HepG2 (cell line): ENCODE results near the gene SLC17A3. TPM values are rescaled to one million over a fixed set of nuclear protein-coding genes. Genes with fewer than 3 reads are reported as not detected.
A peak's percentile ranks its signal among the peaks of the same experiment; 100 is the strongest.

Source experiments
- CHCHD3 ChIP-seq: sonication (generic); formaldehyde crosslinking; IDR thresholded peaks from 2 replicates; pipeline ENCODE4 v1.8.0; 2022; ENCODE audit warnings: mild to moderate bottlenecking, missing genetic modification reagents, moderate library complexity
- FOXJ3 ChIP-seq: sonication (generic); formaldehyde crosslinking; IDR thresholded peaks from 2 replicates; pipeline ENCODE4 v1.4.0; 2020; ENCODE audit warnings: missing genetic modification reagents, mild to moderate bottlenecking, borderline replicate concordance
- HDAC2 ChIP-seq: sonication (generic); formaldehyde crosslinking; IDR thresholded peaks from 2 replicates; pipeline ENCODE4 v1.4.0; 2020; ENCODE audit warnings: missing genetic modification reagents
- HMGXB4 ChIP-seq, 2 experiments: sonication (generic) in 1 of 2; formaldehyde crosslinking in 1 of 2; IDR thresholded peaks; 2 replicates each; pipeline versions ENCODE4 v1.4.0 to v1.6.1; 2018 to 2020; ENCODE audit warnings: missing genetic modification reagents in 2 of 2, borderline replicate concordance in 1 of 2, low read depth in 1 of 2, mild to moderate bottlenecking in 1 of 2, missing biosample characterization in 1 of 2
- HNRNPUL1 ChIP-seq: fragments of 200-400 bp; formaldehyde crosslinking; IDR thresholded peaks from 2 replicates; pipeline ENCODE4 v1.6.1; 2017; ENCODE audit warnings: low read depth, mild to moderate bottlenecking, low read length, moderate library complexity
- KLF16 ChIP-seq, 2 experiments: sonication (generic) in 1 of 2; formaldehyde crosslinking in 1 of 2; IDR thresholded peaks; 2 replicates each; pipeline versions ENCODE4 v1.6.1 to v1.8.0; 2016 to 2023; ENCODE audit warnings: missing genetic modification reagents in 2 of 2, missing compliant biosample characterization in 1 of 2
- MTA1 ChIP-seq: sonication (generic); formaldehyde crosslinking; IDR thresholded peaks from 2 replicates; pipeline ENCODE4 v1.4.0; 2020; ENCODE audit warnings: missing genetic modification reagents, mild to moderate bottlenecking, borderline replicate concordance
- MYC ChIP-seq: sonication (generic); formaldehyde crosslinking; IDR thresholded peaks from 2 replicates; pipeline ENCODE4 v1.9.0; 2021; ENCODE audit warnings: missing genetic modification reagents, borderline replicate concordance
- PAXIP1 ChIP-seq: sonication (generic); formaldehyde crosslinking; conservative IDR thresholded peaks from 2 replicates; pipeline ENCODE4 v1.4.0; 2020; ENCODE audit warnings: mild to moderate bottlenecking, missing genetic modification reagents, moderate library complexity
- POLR2A ChIP-seq, 2 experiments: IDR thresholded peaks; 2 replicates each; pipeline ENCODE4 v1.6.1; 2011; ENCODE audit warnings: low read depth in 2 of 2, low read length in 2 of 2, mild to moderate bottlenecking in 1 of 2, moderate library complexity in 1 of 2; ENCODE audit not compliant: insufficient read depth in 1 of 2
- RCOR2 ChIP-seq: IDR thresholded peaks from 2 replicates; pipeline ENCODE4 v1.6.1; 2016; ENCODE audit warnings: missing biosample characterization, missing genetic modification reagents
- RXRB ChIP-seq: IDR thresholded peaks from 2 replicates; pipeline ENCODE4 v1.6.1; 2016; ENCODE audit warnings: borderline replicate concordance, missing genetic modification reagents, missing compliant biosample characterization
- THYN1 ChIP-seq: sonication (generic); formaldehyde crosslinking; IDR thresholded peaks from 2 replicates; pipeline ENCODE4 v1.8.1; 2023; ENCODE audit warnings: low read depth, mild to moderate bottlenecking, moderate library complexity, missing genetic modification reagents, borderline replicate concordance
- ZFP82 ChIP-seq: sonication (generic); formaldehyde crosslinking; IDR thresholded peaks from 2 replicates; pipeline ENCODE4 v1.5.1; 2020; ENCODE audit warnings: mild to moderate bottlenecking, missing genetic modification reagents, borderline replicate concordance
- ZNF124 ChIP-seq: sonication (generic); formaldehyde crosslinking; IDR thresholded peaks from 2 replicates; pipeline ENCODE4 v1.4.0; 2020; ENCODE audit warnings: missing genetic modification reagents
- polyA plus RNA-seq, 8 experiments: library from polyadenylated mRNA; depleted of rRNA in 3 of 8; stranded (reverse) in 7 of 8; unstranded in 1 of 8; fragments of >200 nt; fragmentation: Illumina TruSeq in 4 of 8; extraction: Trizol in 4 of 8; gene quantifications; 2 replicates each; pipeline versions ENCODE4 v1.2.1 to v1.2.3, GENCODE V29; 2011 to 2016; ENCODE audit warnings: low read depth in 4 of 8, missing spikeins in 1 of 8, mixed read lengths in 1 of 8; ENCODE audit not compliant: insufficient read depth in 1 of 8
- total RNA-seq, 5 experiments: library from RNA; depleted of rRNA; stranded (reverse); fragments of >200 nt; fragmentation: Illumina TruSeq; extraction: Trizol; gene quantifications; 2 replicates each; pipeline ENCODE4 v1.2.3, GENCODE V29; 2016; ENCODE audit warnings: low read depth in 1 of 5
- TF ChIP-seq, protein P1 (sequence below): sonication (generic); formaldehyde crosslinking; IDR thresholded peaks from 2 replicates; pipeline ENCODE4 v1.4.0; 2020; ENCODE audit warnings: missing genetic modification reagents
- TF ChIP-seq, protein P2 (sequence below): IDR thresholded peaks from 2 replicates; pipeline ENCODE4 v1.6.1; 2018; ENCODE audit warnings: missing genetic modification reagents, mild to moderate bottlenecking, missing compliant biosample characterization
- TF ChIP-seq, protein P3 (sequence below): sonication (generic); formaldehyde crosslinking; IDR thresholded peaks from 2 replicates; pipeline ENCODE4 v1.4.0; 2020; ENCODE audit warnings: missing genetic modification reagents

Gene SLC17A3
- total and polyA plus RNA-seq, 2 of the 13 experiments (the other 11 are each of a cell fraction or from before 2014, with no cell fraction given): 0.09 to 0.11 TPM

DNA sequence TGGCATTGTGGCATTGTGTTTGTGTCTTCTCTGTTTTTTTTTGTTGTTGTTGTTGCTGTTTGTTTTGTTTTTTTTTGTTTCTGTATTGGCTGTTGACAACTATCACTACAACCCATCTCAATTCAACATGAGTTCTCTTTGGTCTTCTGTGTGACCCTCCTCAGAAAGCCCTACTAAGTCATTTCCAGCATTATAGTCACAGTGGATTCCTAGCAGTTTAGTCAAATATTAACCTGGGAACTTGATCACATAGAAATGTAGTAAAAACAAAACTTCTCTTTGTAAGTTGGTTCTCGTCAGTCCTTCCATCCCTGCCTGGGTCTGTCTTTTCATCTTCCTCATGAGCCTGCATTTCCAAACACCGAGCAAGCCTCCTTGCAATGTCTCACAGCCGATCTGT lies 39.7 kb upstream of the SLC17A3 start (continued):
- peak; percentile 11; the same call in 1 of the 2 replicates for TF ChIP-seq FOXJ3 (CRISPR knock-in tag)
- peak; percentile 47; the same call in 1 of the 2 replicates for TF ChIP-seq HDAC2
- 0 out of 2 replicates have a peak, but pooled peaks have one; percentile 27 for TF ChIP-seq ZNF124 (CRISPR knock-in tag)
- TF ChIP-seq, protein P1, sequence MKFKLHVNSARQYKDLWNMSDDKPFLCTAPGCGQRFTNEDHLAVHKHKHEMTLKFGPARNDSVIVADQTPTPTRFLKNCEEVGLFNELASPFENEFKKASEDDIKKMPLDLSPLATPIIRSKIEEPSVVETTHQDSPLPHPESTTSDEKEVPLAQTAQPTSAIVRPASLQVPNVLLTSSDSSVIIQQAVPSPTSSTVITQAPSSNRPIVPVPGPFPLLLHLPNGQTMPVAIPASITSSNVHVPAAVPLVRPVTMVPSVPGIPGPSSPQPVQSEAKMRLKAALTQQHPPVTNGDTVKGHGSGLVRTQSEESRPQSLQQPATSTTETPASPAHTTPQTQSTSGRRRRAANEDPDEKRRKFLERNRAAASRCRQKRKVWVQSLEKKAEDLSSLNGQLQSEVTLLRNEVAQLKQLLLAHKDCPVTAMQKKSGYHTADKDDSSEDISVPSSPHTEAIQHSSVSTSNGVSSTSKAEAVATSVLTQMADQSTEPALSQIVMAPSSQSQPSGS (CRISPR knock-in tag): peak; percentile 71; the same call in 1 of the 2 replicates
- TF ChIP-seq MYC (CRISPR knock-in tag): no peak
- no peak for TF ChIP-seq CHCHD3 (CRISPR knock-in tag)
- TF ChIP-seq RXRB (CRISPR knock-in tag): peak; percentile 55
- TF ChIP-seq KLF16 (CRISPR knock-in tag; IDR thresholded peaks at IDR 0.05): peak in 1 of 2 experiments; percentile 57; a peak in 1 of 4 replicates
- TF ChIP-seq HMGXB4 (CRISPR knock-in tag; IDR thresholded peaks at IDR 0.05; ENCODE audit: borderline replicate concordance in 1 of 2, low read depth in 1 of 2): 0 out of 4 replicates have a peak, but pooled peaks of 1 of the 2 experiments have one; percentile 26
- peak; percentile 79; the same call in 1 of the 2 replicates for TF ChIP-seq RCOR2 (CRISPR knock-in tag)
- no peak for TF ChIP-seq THYN1 (CRISPR knock-in tag)
- peak; percentile 75; the same call in 1 of the 2 replicates for TF ChIP-seq HNRNPUL1
- TF ChIP-seq POLR2A (IDR thresholded peaks at IDR 0.05; ENCODE audit: insufficient read depth in 1 of 2, low read depth in 2 of 2, low read length in 2 of 2): peak in 1 of 2 experiments; percentile 24; a peak in 1 of 4 replicates
- no peak for TF ChIP-seq ZFP82 (CRISPR knock-in tag)
- peak; percentile 64 for TF ChIP-seq PAXIP1 (CRISPR knock-in tag)
- TF ChIP-seq, protein P2, sequence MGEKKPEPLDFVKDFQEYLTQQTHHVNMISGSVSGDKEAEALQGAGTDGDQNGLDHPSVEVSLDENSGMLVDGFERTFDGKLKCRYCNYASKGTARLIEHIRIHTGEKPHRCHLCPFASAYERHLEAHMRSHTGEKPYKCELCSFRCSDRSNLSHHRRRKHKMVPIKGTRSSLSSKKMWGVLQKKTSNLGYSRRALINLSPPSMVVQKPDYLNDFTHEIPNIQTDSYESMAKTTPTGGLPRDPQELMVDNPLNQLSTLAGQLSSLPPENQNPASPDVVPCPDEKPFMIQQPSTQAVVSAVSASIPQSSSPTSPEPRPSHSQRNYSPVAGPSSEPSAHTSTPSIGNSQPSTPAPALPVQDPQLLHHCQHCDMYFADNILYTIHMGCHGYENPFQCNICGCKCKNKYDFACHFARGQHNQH (CRISPR knock-in tag): peak; percentile 43; the same call in 1 of the 2 replicates
- TF ChIP-seq MTA1 (CRISPR knock-in tag): no peak
- TF ChIP-seq, protein P3, sequence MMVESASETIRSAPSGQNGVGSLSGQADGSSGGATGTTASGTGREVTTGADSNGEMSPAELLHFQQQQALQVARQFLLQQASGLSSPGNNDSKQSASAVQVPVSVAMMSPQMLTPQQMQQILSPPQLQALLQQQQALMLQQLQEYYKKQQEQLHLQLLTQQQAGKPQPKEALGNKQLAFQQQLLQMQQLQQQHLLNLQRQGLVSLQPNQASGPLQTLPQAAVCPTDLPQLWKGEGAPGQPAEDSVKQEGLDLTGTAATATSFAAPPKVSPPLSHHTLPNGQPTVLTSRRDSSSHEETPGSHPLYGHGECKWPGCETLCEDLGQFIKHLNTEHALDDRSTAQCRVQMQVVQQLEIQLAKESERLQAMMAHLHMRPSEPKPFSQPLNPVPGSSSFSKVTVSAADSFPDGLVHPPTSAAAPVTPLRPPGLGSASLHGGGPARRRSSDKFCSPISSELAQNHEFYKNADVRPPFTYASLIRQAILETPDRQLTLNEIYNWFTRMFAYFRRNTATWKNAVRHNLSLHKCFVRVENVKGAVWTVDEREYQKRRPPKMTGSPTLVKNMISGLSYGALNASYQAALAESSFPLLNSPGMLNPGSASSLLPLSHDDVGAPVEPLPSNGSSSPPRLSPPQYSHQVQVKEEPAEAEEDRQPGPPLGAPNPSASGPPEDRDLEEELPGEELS (CRISPR knock-in tag): peak; percentile 87
